NCI-H82 treated with DMSO at 0.1 percent for 48 hours (cell line): Measurements from ENCODE around the gene KNDC1.
"Not testable (repeated sequence)": the region's sequence is repeated elsewhere in the genome, so short reads cannot be mapped to it uniquely, and the experiment has no call there.

Experiments
- DNase-seq: peaks from one replicate; lab custom pipeline; 2025; ENCODE audit not compliant: unreplicated experiment; lab: John Stamatoyannopoulos, UW

Gene KNDC1

GRCh38 chr10:133139551-133140065 is 20.4 kb upstream of the KNDC1 start:
- DNase-seq: no peak

- no peak for DNase-seq
These were observed 19.4 kb upstream of the KNDC1 start for GRCh38 chr10:133140417-133141143.

GRCh38 chr10:133141144-133141957 is 18.7 kb upstream of the KNDC1 start:
- no peak for DNase-seq

DNA sequence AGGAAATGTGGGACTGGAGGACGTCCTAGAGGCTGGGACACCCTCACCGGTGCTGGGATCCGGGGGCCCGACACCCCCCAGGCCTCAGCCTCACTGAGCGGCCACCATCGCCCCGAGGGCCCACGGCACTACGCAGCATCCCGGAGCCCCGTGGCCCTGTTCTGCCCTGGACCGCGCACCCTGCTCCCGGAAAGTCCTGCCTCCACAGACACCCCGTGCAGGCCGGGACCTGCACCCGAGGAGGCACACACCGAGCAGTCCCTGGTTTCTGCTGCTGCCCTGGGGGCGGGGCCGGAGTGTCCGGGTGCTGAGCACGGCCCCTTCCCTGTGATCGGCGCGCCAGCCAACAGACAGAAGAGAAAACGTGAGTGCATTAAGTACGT is 18.1 kb upstream of the KNDC1 start:
- no peak for DNase-seq

- no peak for DNase-seq
These were observed 17.4 kb upstream of the KNDC1 start for GRCh38 chr10:133142523-133143199.

DNA sequence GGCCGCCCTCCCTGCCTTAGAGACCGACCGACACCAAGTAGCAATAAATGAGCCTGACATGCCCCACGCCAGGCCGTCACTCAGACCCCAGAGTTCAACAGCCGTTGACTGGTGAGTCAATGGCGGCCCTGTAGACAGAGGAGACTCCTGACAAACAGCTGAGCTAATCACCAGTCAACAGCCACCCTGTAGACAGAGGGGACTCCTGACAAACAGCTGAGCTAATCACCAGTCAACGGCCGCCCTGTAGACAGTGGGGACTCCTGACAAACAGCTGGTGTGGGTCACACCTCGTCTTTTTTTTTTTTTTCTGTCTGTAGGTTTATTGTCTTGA is 16.9 kb upstream of the KNDC1 start:
- no peak for DNase-seq

DNA sequence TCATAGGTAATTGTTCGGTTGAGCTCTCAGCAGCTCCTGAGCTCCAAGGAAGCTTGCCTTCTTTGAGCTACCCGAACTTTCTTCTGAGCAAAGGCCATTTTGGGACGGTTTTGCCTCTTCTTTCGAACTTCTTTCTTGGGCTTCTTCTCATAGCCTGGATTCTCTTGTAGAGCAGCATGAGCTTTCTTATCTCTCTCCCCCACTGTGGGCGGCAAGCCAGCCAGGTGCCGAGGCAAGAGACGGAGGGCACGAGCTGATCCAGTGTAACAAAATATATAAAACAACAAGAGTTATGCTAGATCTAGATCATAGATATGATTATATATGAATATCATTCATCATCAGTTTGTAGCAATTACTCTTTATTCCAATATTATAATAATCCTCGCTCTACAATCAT is 16.5 kb upstream of the KNDC1 start:
- no peak for DNase-seq

DNA sequence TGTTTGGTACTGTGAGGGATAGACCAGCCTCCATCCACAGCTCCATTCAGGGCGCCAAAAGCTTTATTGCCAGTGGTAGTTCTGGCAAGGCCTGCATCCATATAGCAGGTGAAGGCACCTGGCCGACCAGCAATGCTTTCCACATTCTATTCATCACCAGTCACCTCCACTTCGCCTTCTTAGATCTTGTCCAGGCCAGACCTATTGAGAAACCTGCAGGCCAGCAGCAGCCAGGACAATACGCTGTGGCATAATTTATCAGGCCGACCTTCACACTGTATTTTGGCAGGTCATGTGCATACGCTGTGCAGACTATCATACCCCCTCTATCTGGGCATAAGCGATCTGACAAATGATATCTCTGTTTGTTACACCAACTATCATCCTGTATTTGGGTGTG is 15.2 kb upstream of the KNDC1 start:
- DNase-seq: no peak

DNA sequence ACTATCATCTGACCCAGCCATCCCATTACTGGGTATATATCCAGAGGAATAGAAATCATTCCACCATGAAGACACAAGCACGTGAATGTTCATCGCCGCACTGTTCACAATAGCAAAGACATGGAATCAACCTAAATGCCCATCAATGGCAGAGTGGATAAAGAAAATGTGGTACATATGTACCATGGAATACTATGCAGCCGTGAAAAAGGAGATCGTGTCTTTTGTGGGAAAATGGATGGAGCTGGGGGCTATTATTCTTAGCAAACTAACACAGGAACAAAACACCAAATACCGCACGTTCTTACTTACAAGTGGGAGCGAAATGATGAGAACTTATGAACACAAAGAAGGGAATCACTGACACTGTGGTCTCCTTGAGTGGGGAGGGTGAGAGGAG is 9.8 kb upstream of the KNDC1 start:
- no peak for DNase-seq

GRCh38 chr10:133150656-133151055 is 9.4 kb upstream of the KNDC1 start:
- DNase-seq: no peak

DNA sequence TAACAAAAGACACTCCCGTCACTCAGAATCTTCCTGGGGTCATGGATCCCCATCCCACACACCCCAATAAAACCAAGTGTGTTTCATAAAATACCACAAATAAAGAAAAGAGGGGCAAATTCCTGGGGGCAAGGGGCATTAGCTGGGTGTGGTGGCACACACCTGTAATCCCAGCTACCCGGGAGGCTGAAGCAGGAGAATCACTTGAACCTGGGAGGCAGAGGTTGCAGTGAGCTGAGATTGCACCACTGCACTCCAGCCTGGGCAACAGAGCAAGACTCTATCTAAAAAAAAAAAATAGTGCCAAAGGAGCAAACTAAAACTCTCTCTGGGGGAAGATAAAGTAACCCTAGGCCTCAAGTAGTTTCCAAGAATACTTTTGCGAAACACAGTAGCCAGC is 8.9 kb upstream of the KNDC1 start:
- not testable (repeated sequence) for DNase-seq

GRCh38 chr10:133151543-133151972 is 8.5 kb upstream of the KNDC1 start:
- no peak for DNase-seq

DNA sequence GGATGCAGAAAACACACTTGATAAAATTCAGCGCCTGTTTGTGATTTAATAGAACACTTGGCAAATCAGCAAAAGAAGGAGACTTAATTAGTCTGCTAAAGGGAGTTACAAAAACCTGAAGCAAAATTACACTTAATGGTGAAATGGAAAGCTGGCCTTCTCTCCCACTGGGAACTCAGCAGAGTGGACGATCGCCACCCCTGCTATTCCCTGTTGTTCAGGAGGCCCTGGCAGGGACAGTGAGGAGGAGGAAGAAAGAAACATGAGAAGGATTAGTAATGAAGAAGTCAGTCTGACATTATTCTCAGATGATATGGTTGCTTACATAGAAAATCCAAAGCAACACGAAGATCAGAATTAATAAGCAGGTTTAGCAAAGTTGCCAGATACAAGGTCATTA is 5.6 kb upstream of the KNDC1 start:
- DNase-seq: no peak

DNA sequence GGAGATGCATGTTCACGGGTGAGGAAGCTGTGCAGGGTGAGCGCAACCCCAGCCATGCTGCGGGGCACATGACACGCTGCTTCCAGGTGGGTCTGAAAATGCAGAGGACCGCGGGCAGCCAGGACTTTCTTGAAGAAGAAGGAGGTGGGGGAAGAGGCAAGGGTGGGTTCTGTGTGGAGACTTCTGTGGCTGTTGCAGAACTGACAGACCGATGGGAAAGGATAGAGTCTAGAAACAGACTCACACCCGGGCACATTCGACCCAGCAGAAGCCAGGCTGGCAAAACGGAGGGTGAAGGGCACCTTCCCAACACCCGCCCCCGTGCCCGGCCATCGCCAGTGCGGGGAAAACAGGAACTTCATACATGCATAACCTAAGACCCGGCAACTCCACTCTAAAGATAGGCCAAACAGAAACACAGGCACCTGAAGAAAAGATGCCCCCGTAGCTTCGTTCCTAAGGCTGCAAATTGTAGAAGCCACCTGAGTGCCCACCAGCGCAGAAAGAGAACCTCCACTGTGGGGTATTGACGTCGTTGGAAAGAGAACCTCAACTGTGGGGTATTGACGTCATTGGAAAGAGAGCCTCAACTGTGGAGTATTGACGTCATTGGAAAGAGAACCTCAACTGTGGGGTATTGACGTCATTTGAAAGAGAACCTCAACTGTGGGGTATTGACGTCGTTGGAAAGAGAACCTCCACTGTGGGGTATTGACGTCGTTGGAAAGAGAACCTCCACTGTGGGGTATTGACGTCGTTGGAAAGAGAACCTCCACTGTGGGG is 4.8 kb upstream of the KNDC1 start:
- DNase-seq: no peak

DNA sequence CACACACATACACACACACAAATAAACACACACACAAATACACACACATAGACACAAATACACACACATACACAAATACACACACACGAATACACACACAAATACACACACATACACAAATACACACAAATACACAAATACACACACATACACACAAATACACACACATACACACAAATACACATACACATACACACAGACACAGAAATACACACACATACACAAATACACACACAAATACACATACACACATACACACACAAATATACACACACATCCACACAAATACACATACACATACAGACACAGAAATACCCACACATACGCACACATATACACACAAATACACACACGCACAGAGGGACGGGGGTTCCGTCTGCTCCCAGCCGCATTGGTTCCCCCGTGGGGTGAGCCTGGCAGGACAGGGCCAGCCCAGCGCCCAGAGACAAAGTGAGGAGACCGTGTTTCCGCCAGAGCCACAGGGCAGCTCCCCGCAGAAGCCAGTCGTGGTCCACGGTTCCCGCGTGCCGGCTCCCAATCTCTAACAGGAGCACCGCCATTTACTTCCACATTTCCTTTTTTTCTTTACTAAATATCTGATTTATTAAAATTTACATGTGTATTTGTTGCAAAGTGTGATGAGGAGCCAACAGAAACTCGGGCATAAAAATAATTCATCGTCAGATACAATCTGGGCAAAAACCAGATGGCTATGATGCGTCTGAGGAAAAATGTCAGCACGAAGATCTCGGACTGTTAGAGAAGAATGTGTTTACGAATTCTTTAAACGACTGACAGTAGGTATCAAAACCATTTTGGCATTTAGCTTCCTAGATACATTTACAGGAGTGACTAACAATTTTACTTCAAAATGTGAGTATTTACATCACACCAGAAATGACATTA is 3.1 kb upstream of the KNDC1 start:
- DNase-seq: no peak

GRCh38 chr10:133157662-133158436 is 2.2 kb upstream of the KNDC1 start:
- DNase-seq: no peak

GRCh38 chr10:133158437-133158755 is 1.6 kb upstream of the KNDC1 start:
- DNase-seq: no peak

- no peak for DNase-seq
These were observed 1.0 kb upstream of the KNDC1 start for GRCh38 chr10:133158756-133159610.

GRCh38 chr10:133159611-133159949 is 439 bp upstream of the KNDC1 start:
- no peak for DNase-seq
